Heart right ventricle (tissue), 16 donors: ENCODE results near the gene FAM76A. TPM values are rescaled to one million over a fixed set of nuclear protein-coding genes. Genes with fewer than 3 reads are reported as not detected.

Source experiments
- ATAC-seq, 8 donors: fragments of 200-7000 bp; cut with Tn5 transposase; one replicate each; pipeline ENCODE4 v1.9.1; 2020; ENCODE audit warnings: mild to moderate bottlenecking in 8 of 8, moderate library complexity in 8 of 8, moderate number of reproducible peaks in 1 of 8
- DNase-seq, 2 donors: peaks; one replicate each; pipeline ENCODE4 v3.0.0-alpha.2; 2020
- H3K27ac ChIP-seq, 10 donors: fragments of 200-600 bp; sonication (generic) in 2 of 10; one replicate each; pipeline versions ENCODE4 v1.5.0 to v1.8.0; 2020 to 2022; ENCODE audit warnings: mild to moderate bottlenecking in 3 of 10
- H3K27me3 ChIP-seq, 7 donors: fragments of 200-600 bp; one replicate each; pipeline ENCODE4 v1.8.0; 2021 to 2022; ENCODE audit warnings: mild to moderate bottlenecking in 2 of 7
- H3K36me3 ChIP-seq, 9 donors: fragments of 200-600 bp; sonication (generic) in 1 of 9; one replicate each; pipeline versions ENCODE4 v1.5.0 to v1.8.0; 2020 to 2022; ENCODE audit warnings: mild to moderate bottlenecking in 2 of 9
- H3K4me1 ChIP-seq, 9 donors: fragments of 200-600 bp; sonication (generic) in 1 of 9; one replicate each; pipeline versions ENCODE4 v1.5.0 to v1.8.0; 2020 to 2022; ENCODE audit warnings: mild to moderate bottlenecking in 4 of 9
- H3K4me3 ChIP-seq, 10 donors: fragments of 200-600 bp; sonication (generic) in 2 of 10; one replicate each; pipeline versions ENCODE4 v1.5.0 to v1.8.0; 2020 to 2022; ENCODE audit warnings: mild to moderate bottlenecking in 7 of 10, moderate library complexity in 2 of 10
- H3K9me3 ChIP-seq, 11 donors: fragments of 200-600 bp in 10 of 11; sonication (generic) in 2 of 11; one replicate each; pipeline versions ENCODE4 v1.5.0 to v1.8.0; 2013 to 2022; ENCODE audit warnings: mild to moderate bottlenecking in 2 of 11, control low read depth in 1 of 11, moderate library complexity in 1 of 11
- CTCF ChIP-seq, 9 donors: fragments of 200-600 bp; sonication (generic) in 2 of 9; IDR thresholded peaks; one replicate each; pipeline versions ENCODE4 v1.5.0 to v1.8.0; 2021 to 2022; ENCODE audit warnings: antibody characterized with exemption in 9 of 9, mild to moderate bottlenecking in 5 of 9, moderate library complexity in 1 of 9
- WGBS, 2 donors: extraction: QIAGEN DNeasy Blood & Tissue Kit; methylation state at CpG; one replicate each; pipeline ENCODE4 v1.1.7; 2013; ENCODE audit warnings: inconsistent platforms in 1 of 2; 5-methylcytosine and 5-hydroxymethylcytosine counted together
- intact Hi-C, 10 donors: fragments of 100-400 bp; cut with DNase I; formaldehyde crosslinking; loops; one replicate each; pipeline versions ENCODE4 v1.11.1 to v1.14.2; 2022
- polyA plus RNA-seq, 2 donors: library from polyadenylated mRNA; stranded (reverse); fragments of 200-250 nt; gene quantifications; one replicate each; pipeline ENCODE4 v1.2.3, GENCODE V29; 2013
- total RNA-seq, 10 donors: library from RNA; stranded (reverse); fragmentation: NEBNext Ultra II Directional in 3 of 10; extraction: Animal tissue kit (Norgen Biotek cat#: 25700) in 3 of 10; gene quantifications; one replicate each; pipeline versions ENCODE4 v1.2.1 to v1.2.4, GENCODE V29; 2021 to 2023
- donor health status: Arrhythmogenic right ventricular cardiomyopathy.
- donor health status: ischemic (EF 13 %, LVEDD 7.1; RV severe dilation, severe dysfunction).
- donor health status: healthy with polysubstance abuse.
- donor health status: DM: no; HTN: yes; CAD: no.
- donor health status: DM: no; HTN: no; CAD: no.
- donor health status: ischemic (EF 25% LVEDD 6.9; RV normal size, moderate dysfunction).
- donor health status: ischemic (EF 25% LVEDD 5.7; RV mildly dilated, moderate dysfunction).
- donor health status: healthy.
- donor health status: DM: yes; HTN: yes; CAD: no.
- donor health status: Ischemic cardiomyopathy.
- donor health status: ischemic (EF 35%, LVEDD 5.7; RV mildly dilated, moderate dysfunction).
- donor health status: nonischemic (EF 11% LVEDD 7.7; RV severe dilation, severe dysfunction).
- donor health status: DM: yes; HTN: yes; CAD: no.
- donor health status: PGD.
- donor health status: ischemic (EF 29% LVEDD 5.4; RV normal size, mild dysfunction).
- donor health status: nonischemic (EF 23%, LVEDD 6.1; RV moderate dilation, normal function).

The FAM76A gene
- total and polyA plus RNA-seq, 12 donors, result 2.8 to 15.1 (median 12.7) TPM

- Histone ChIP-seq H3K9me3 (peaks cover 0 to 29% (median 13%) of the 10 kb centered on the region in 11 donors), H3K4me3 (no peak overlapping the region), H3K27ac (no peak overlapping the region), H3K4me1 (no peaks in the 10 kb centered on the region), H3K36me3 (no peaks in the 10 kb centered on the region), H3K27me3 (peaks cover 0 to 3% (median 0%) of the 10 kb centered on the region in 7 donors)
- WGBS, 2 donors, result 84 to 89% methylated on average over 5 of the region's 5 CpGs
- intact Hi-C loops, result no loop called here
- no peak for DNase-seq
- TF ChIP-seq CTCF (IDR thresholded peaks at IDR 0.05), result no peak
- ATAC-seq, result no peak
Measured at GRCh38 chr1:27682351-27682944, 43.3 kb upstream of the FAM76A start.

GRCh38 chr1:27684176-27684575 is 41.6 kb upstream of the FAM76A start:
- no peak for DNase-seq
- no peak overlapping the region for H3K4me3 ChIP-seq
- WGBS, 2 donors, result 93 to 95% methylated on average over 2 of the region's 2 CpGs

GRCh38 chr1:27686223-27686990 is 39.4 kb upstream of the FAM76A start:
- Histone ChIP-seq H3K4me1 (peaks cover 0 to 16% (median 0%) of the 10 kb centered on the region in 9 donors), H3K36me3 (no peaks in the 10 kb centered on the region), H3K9me3 (peaks cover 0 to 12% (median 6%) of the 10 kb centered on the region in 11 donors), H3K4me3 (no peak overlapping the region), H3K27me3 (peaks cover 0 to 3% (median 0%) of the 10 kb centered on the region in 7 donors), H3K27ac (no peak overlapping the region)
- no peak for TF ChIP-seq CTCF (IDR thresholded peaks at IDR 0.05)
- no peak for DNase-seq
- no peak for ATAC-seq
- WGBS, 2 donors, result 73 to 75% methylated on average over 21 of the region's 21 CpGs
- intact Hi-C loops, result no loop called here

More at GRCh38 chr1:27684176-27684575, 41.6 kb upstream of the FAM76A start:
- Histone ChIP-seq H3K9me3 (peaks cover 0 to 29% (median 13%) of the 10 kb centered on the region in 11 donors), H3K27ac (no peak overlapping the region), H3K4me1 (peaks cover 0 to 5% (median 0%) of the 10 kb centered on the region in 9 donors), H3K36me3 (no peaks in the 10 kb centered on the region), H3K27me3 (peaks cover 0 to 3% (median 0%) of the 10 kb centered on the region in 7 donors)
- intact Hi-C loops, result no loop called here
- no peak for TF ChIP-seq CTCF (IDR thresholded peaks at IDR 0.05)
- ATAC-seq, result no peak

- peaks cover 0 to 3% (median 0%) of the 10 kb centered on the region in 7 donors for H3K27me3 ChIP-seq
- H3K27ac ChIP-seq, result no peak overlapping the region
- intact Hi-C loops, result no loop called here
- no peak overlapping the region for H3K4me3 ChIP-seq
- no peaks in the 10 kb centered on the region for H3K9me3 ChIP-seq
- DNase-seq, result no peak
- ATAC-seq, result no peak
- WGBS, 2 donors, result 90 to 93% methylated on average over 5 of the region's 5 CpGs
- H3K36me3 ChIP-seq, result no peaks in the 10 kb centered on the region
- peaks cover 0 to 16% (median 0%) of the 10 kb centered on the region in 9 donors for H3K4me1 ChIP-seq
- TF ChIP-seq CTCF (IDR thresholded peaks at IDR 0.05), result no peak
Measured at GRCh38 chr1:27687906-27688305, 37.9 kb upstream of the FAM76A start.
